HG02759 (cell line): ENCODE results near the gene UBE2H.

Experiments
- ATAC-seq: cut with Tn5 transposase; IDR thresholded peaks from one replicate; pipeline ENCODE4 v1.9.1; 2021; ENCODE audit warnings: mild to moderate bottlenecking, moderate library complexity; ENCODE audit not compliant: unreplicated experiment

UBE2H gene

GRCh38 chr7:129950933-129951225 is 1.9 kb downstream of the UBE2H start:
- no peak for ATAC-seq

GRCh38 chr7:129950191-129950932 is 2.4 kb downstream of the UBE2H start:
- ATAC-seq: no peak

- no peak for ATAC-seq
Measured at GRCh38 chr7:129949292-129950133, 3.2 kb downstream of the UBE2H start.

- ATAC-seq: peak; percentile 50
Measured at GRCh38 chr7:129948877-129949291, 3.9 kb downstream of the UBE2H start.

- no peak for ATAC-seq
Measured at GRCh38 chr7:129948338-129948737, 4.4 kb downstream of the UBE2H start.

GRCh38 chr7:129947701-129948100 is 5.1 kb downstream of the UBE2H start:
- no peak for ATAC-seq

- ATAC-seq: no peak
Measured at GRCh38 chr7:129947049-129947448, 5.7 kb downstream of the UBE2H start.

- ATAC-seq: no peak
Measured at GRCh38 chr7:129946282-129946681, 6.5 kb downstream of the UBE2H start.

- ATAC-seq: no peak
Measured at GRCh38 chr7:129943352-129943751, 9.4 kb downstream of the UBE2H start.

GRCh38 chr7:129940329-129940728 is 12.4 kb downstream of the UBE2H start:
- ATAC-seq: no peak

GRCh38 chr7:129939881-129940280 is 12.9 kb downstream of the UBE2H start:
- ATAC-seq: no peak

- no peak for ATAC-seq
Measured at GRCh38 chr7:129933627-129934026, 19.1 kb downstream of the UBE2H start.

GRCh38 chr7:129926618-129927017 is 26.1 kb downstream of the UBE2H start:
- no peak for ATAC-seq

GRCh38 chr7:129925416-129926002 is 27.3 kb downstream of the UBE2H start:
- no peak for ATAC-seq

- no peak for ATAC-seq
Measured at GRCh38 chr7:129924602-129925001, 28.2 kb downstream of the UBE2H start.

GRCh38 chr7:129923709-129924108 is 29.1 kb downstream of the UBE2H start:
- no peak for ATAC-seq

GRCh38 chr7:129919492-129919891 is 33.3 kb downstream of the UBE2H start:
- ATAC-seq: no peak

- ATAC-seq: no peak
Measured at GRCh38 chr7:129918922-129919321, 33.8 kb downstream of the UBE2H start.

- ATAC-seq: no peak
Measured at GRCh38 chr7:129917934-129918333, 34.8 kb downstream of the UBE2H start.

GRCh38 chr7:129914536-129915272 is 38.1 kb downstream of the UBE2H start:
- no peak for ATAC-seq

- ATAC-seq: no peak
Measured at GRCh38 chr7:129913428-129913827, 39.3 kb downstream of the UBE2H start.
